K562 (cell line): ENCODE data around the gene VSNL1. TPM values are rescaled to one million over a fixed set of nuclear protein-coding genes. Genes with fewer than 3 reads are reported as not detected.

Experiments used
- ATAC-seq: fragments of 200-7000 bp; cut with Tn5 transposase; 3 replicates; pipeline ENCODE4 v1.9.1; 2020; ENCODE audit warnings: moderate library complexity
- BruUV-seq: library from RNA; stranded (reverse); fragments of 400-500 nt; replicated peaks from 2 replicates; lab custom pipeline; 2021; lab: Mats Ljungman, UMichigan
- CTCF ChIA-PET: fragments of 300-600 bp; formaldehyde crosslinking; extraction: SDS; loops from one replicate; lab custom pipeline; 2021; ENCODE audit warnings: low intra/inter-chr PET ratio; lab: Yijun Ruan, JAX
- POLR2A ChIA-PET: fragments of 300-600, 350-650 bp; sonication (Branson Sonifier 250); formaldehyde crosslinking; extraction: SDS; loops from one replicate; lab custom pipeline; 2021; ENCODE audit warnings: antibody characterized with exemption, inconsistent platforms; lab: Yijun Ruan, JAX
- DNase-seq, 4 experiments: peaks; one replicate each; pipeline versions ENCODE4 v3.0.0 to v3.0.0-alpha.2; 2011 to 2018; ENCODE audit warnings: low spot score in 3 of 4, mixed read lengths in 3 of 4; ENCODE audit errors: extremely low read depth in 1 of 4
- FAIRE-seq: peaks from 2 replicates; lab custom pipeline; 2011; peaks lifted over from hg19 to GRCh38; lab: Jason Lieb, UNC
- H2AFZ ChIP-seq: 2 replicates; pipeline ENCODE4 v1.6.0; 2011; ENCODE audit warnings: low read depth, low read length, control low read depth, inconsistent platforms
- H3K27ac ChIP-seq: fragments of 200-600 bp; 3 replicates; pipeline ENCODE4 v1.8.0; 2011; ENCODE audit warnings: low read depth, mild to moderate bottlenecking, control low read depth, inconsistent platforms, low read length, moderate library complexity, mixed read lengths; ENCODE audit errors: extremely low read depth
- H3K27me3 ChIP-seq, 2 experiments: fragments of 300-600 bp in 1 of 2; 2 replicates in 1 of 2; 3 replicates in 1 of 2; pipeline versions ENCODE4 v1.6.0 to v1.8.0; 2011; ENCODE audit warnings: inconsistent platforms in 2 of 2, low read length in 2 of 2, mild to moderate bottlenecking in 1 of 2, mixed read lengths in 1 of 2, moderate library complexity in 1 of 2; ENCODE audit not compliant: control insufficient read depth in 2 of 2, insufficient read depth in 2 of 2
- H3K36me3 ChIP-seq: fragments of 300-600 bp; 3 replicates; pipeline ENCODE4 v1.8.0; 2011; ENCODE audit warnings: mild to moderate bottlenecking, low read length, inconsistent platforms; ENCODE audit not compliant: control insufficient read depth, insufficient read depth
- H3K4me1 ChIP-seq, 2 experiments: fragments of 200-600 bp in 1 of 2; replicated peaks in 1 of 2; 2 replicates in 1 of 2; 3 replicates in 1 of 2; pipeline versions ENCODE4 v1.5.1 to v1.8.0; 2011; ENCODE audit warnings: inconsistent platforms in 2 of 2, low read length in 2 of 2, mild to moderate bottlenecking in 1 of 2, mixed read lengths in 1 of 2, moderate library complexity in 1 of 2; ENCODE audit not compliant: control insufficient read depth in 2 of 2, insufficient read depth in 2 of 2
- H3K4me2 ChIP-seq: 2 replicates; pipeline ENCODE4 v1.6.1; 2011; ENCODE audit warnings: low read length, control low read depth, inconsistent platforms, mixed read lengths; ENCODE audit not compliant: insufficient read depth
- H3K4me3 ChIP-seq: fragments of 200-600 bp; sonication (generic), shearing (Covaris generic); 2 replicates; pipeline ENCODE4 v1.5.1; 2016; ENCODE audit warnings: control low read depth, inconsistent platforms
- H3K79me2 ChIP-seq: fragments of 200-600 bp; 3 replicates; pipeline ENCODE4 v1.8.0; 2011; ENCODE audit warnings: low read length, inconsistent platforms; ENCODE audit not compliant: control insufficient read depth, insufficient read depth
- H3K9ac ChIP-seq, 2 experiments: 2 replicates each; pipeline versions ENCODE4 v1.6.0 to v1.6.1; 2011; ENCODE audit warnings: low read depth in 2 of 2, low read length in 2 of 2, control low read depth in 1 of 2, inconsistent platforms in 1 of 2, mild to moderate bottlenecking in 1 of 2, mixed read lengths in 1 of 2; ENCODE audit not compliant: insufficient read depth in 1 of 2
- H3K9me1 ChIP-seq: one replicate; pipeline ENCODE4 v1.6.0; 2011; ENCODE audit warnings: inconsistent platforms, mild to moderate bottlenecking, low read length, moderate library complexity; ENCODE audit not compliant: control insufficient read depth, insufficient read depth
- H3K9me3 ChIP-seq: replicated peaks from 2 replicates; pipeline ENCODE4 v1.5.1; 2011; ENCODE audit warnings: low read depth, low read length, inconsistent platforms; ENCODE audit not compliant: control insufficient read depth, insufficient read depth
- H4K20me1 ChIP-seq: replicated peaks from 2 replicates; pipeline ENCODE4 v1.6.1; 2011; ENCODE audit warnings: low read length, inconsistent platforms, mixed read lengths; ENCODE audit not compliant: control insufficient read depth, insufficient read depth
- CAMTA2 ChIP-seq: fragments of 250-450 bp; sonication (Bioruptor Pico); conservative IDR thresholded peaks from 2 replicates; pipeline ENCODE4 v1.5.1; 2022
- GATAD2A ChIP-seq: fragments of 450-650 bp; IDR thresholded peaks from 2 replicates; pipeline ENCODE4 v1.6.1; 2017
- KHSRP ChIP-seq: fragments of 450-650 bp; IDR thresholded peaks from 2 replicates; pipeline ENCODE4 v1.6.1; 2017
- RFX7 ChIP-seq: fragments of 250-450 bp; sonication (Bioruptor Pico); IDR thresholded peaks from 2 replicates; pipeline ENCODE4 v1.5.1; 2021; ENCODE audit warnings: mild to moderate bottlenecking
- SNAPC5 ChIP-seq: fragments of 250-450 bp; sonication (Bioruptor Pico); IDR thresholded peaks from 2 replicates; pipeline ENCODE4 v1.8.0; 2021; ENCODE audit warnings: moderate library complexity, mild to moderate bottlenecking, inconsistent platforms
- ZNF318 ChIP-seq, 2 experiments: fragments of 450-650 bp; IDR thresholded peaks; 2 replicates each; pipeline ENCODE4 v1.6.1; 2016; ENCODE audit warnings: mild to moderate bottlenecking in 2 of 2, borderline replicate concordance in 1 of 2, low read depth in 1 of 2, moderate library complexity in 1 of 2
- WGBS: fragments of 100-300 bp; shearing (Covaris generic); methylation state at CpG from one replicate; pipeline ENCODE4 v1.1.6; 2016; ENCODE audit warnings: low coverage, mixed read lengths; ENCODE audit not compliant: insufficient coverage; ENCODE audit errors: missing lambda C conversion rate; 5-methylcytosine and 5-hydroxymethylcytosine counted together
- in situ Hi-C: fragments of 300-500 bp; cut with MboI; formaldehyde crosslinking; loops from 4 replicates; pipeline ENCODE4 v1.15.0; 2018; ENCODE audit warnings: inconsistent platforms, mixed read lengths
- intact Hi-C: fragments of 100-400 bp; cut with micrococcal nuclease; formaldehyde crosslinking; loops from 2 replicates; pipeline ENCODE4 v1.14.2; 2022
- polyA plus RNA-seq, 8 experiments: library from polyadenylated mRNA; depleted of rRNA in 4 of 8; stranded (reverse) in 5 of 8; unstranded in 3 of 8; fragments of >200 nt; fragmentation: Nextera tagmentation in 2 of 8; fragmentation: Illumina TruSeq in 1 of 8; extraction: Ambion mirVana in 2 of 8; extraction: Trizol in 1 of 8; gene quantifications; 2 replicates each; pipeline versions ENCODE4 v1.2.1 to v1.2.3, GENCODE V29; 2011 to 2014; ENCODE audit warnings: inconsistent platforms in 1 of 8, missing spikeins in 1 of 8
- total RNA-seq, 7 experiments: library from RNA; depleted of rRNA in 6 of 7; stranded (reverse); fragments of >200 nt in 6 of 7; fragmentation: Illumina TruSeq in 2 of 7; extraction: Trizol in 2 of 7; gene quantifications; 2 replicates each; pipeline versions ENCODE4 v1.2.1 to v1.2.3, GENCODE V29; 2011 to 2021; ENCODE audit warnings: low replicate concordance in 1 of 7

Gene VSNL1
- total and polyA plus RNA-seq, 9 of the 15 experiments (the other 6 are each of a cell fraction or from before 2014, with no cell fraction given): 0.20 TPM; not detected in 8

- 2% methylated on average over 5 of the region's 5 CpGs for WGBS
- CTCF ChIA-PET: no interaction called here
Measured at GRCh38 chr2:17545680-17546613, 5.5 kb downstream of the VSNL1 start.

GRCh38 chr2:17547237-17547636 is 6.7 kb downstream of the VSNL1 start:
- FAIRE-seq (no peak), ATAC-seq (no peak), DNase-seq (no peak)
- H3K9me3 ChIP-seq: no peaks in the 10 kb centered on the region
- H3K27me3 ChIP-seq: peaks cover 5 to 7% of the 10 kb centered on the region in 2 experiments; a peak in 3 of 5 replicates
- intact Hi-C loops: no loop called here
- no peak overlapping the region for H3K4me2 ChIP-seq
- H3K36me3 ChIP-seq: no peaks in the 10 kb centered on the region
- POLR2A ChIA-PET: interaction anchor here (0.6 kb wide), 1 partner anchor 471 kb away, joined by 3 read pairs; no protein-coding TSS in a partner anchor
- H3K79me2 ChIP-seq: no peaks in the 10 kb centered on the region
- H2AFZ ChIP-seq: no peak overlapping the region
- no peak overlapping the region for H3K4me3 ChIP-seq
- H3K4me1 ChIP-seq: no peaks in the 10 kb centered on the region
- in situ Hi-C loops: no loop called here
- H3K9me1 ChIP-seq: no peaks in the 10 kb centered on the region
- no peak overlapping the region for H3K27ac ChIP-seq
- no peak overlapping the region for H3K9ac ChIP-seq
- H4K20me1 ChIP-seq: no peaks in the 10 kb centered on the region
- 3% methylated on average over 2 of the region's 2 CpGs for WGBS
- CTCF ChIA-PET: no interaction called here
- no TSS peak for BruUV-seq
- TF ChIP-seq GATAD2A (no peak), RFX7 (CRISPR knock-in tag) (no peak), CAMTA2 (CRISPR knock-in tag) (no peak), ZNF318 (IDR thresholded peaks at IDR 0.05; ENCODE audit: borderline replicate concordance in 1 of 2, low read depth in 1 of 2) (no peak)

More at GRCh38 chr2:17545680-17546613, 5.5 kb downstream of the VSNL1 start:
- H3K4me1 ChIP-seq: no peaks in the 10 kb centered on the region
- no peak overlapping the region for H2AFZ ChIP-seq
- in situ Hi-C loops: no loop called here
- DNase-seq (no peak), ATAC-seq (no peak), FAIRE-seq (no peak)
- H3K9me3 ChIP-seq: no peaks in the 10 kb centered on the region
- no peak overlapping the region for H3K27ac ChIP-seq
- no TSS peak for BruUV-seq
- H4K20me1 ChIP-seq: no peaks in the 10 kb centered on the region
- H3K36me3 ChIP-seq: no peaks in the 10 kb centered on the region
- POLR2A ChIA-PET: interaction anchor here (0.6 kb wide), 1 partner anchor 222 kb away, joined by 3 read pairs; no protein-coding TSS in a partner anchor
- intact Hi-C loops: no loop called here
- TF ChIP-seq KHSRP (no peak), SNAPC5 (CRISPR knock-in tag) (no peak)
- peaks cover 5 to 16% of the 10 kb centered on the region in 2 experiments; a peak in 3 of 5 replicates for H3K27me3 ChIP-seq
- no peaks in the 10 kb centered on the region for H3K79me2 ChIP-seq
- H3K4me3 ChIP-seq: no peak overlapping the region
- H3K9me1 ChIP-seq: no peaks in the 10 kb centered on the region
- H3K9ac ChIP-seq: no peak overlapping the region
- no peak overlapping the region for H3K4me2 ChIP-seq
